Gastroesophageal sphincter (tissue), 3 donors: ENCODE data around the gene PMP22.

Source experiments
- POLR2A ChIP-seq, 2 donors: fragments of 450-650 bp; IDR thresholded peaks; one replicate each; pipeline ENCODE4 v1.6.1; 2017; ENCODE audit warnings: antibody characterized with exemption in 2 of 2, mild to moderate bottlenecking in 2 of 2, moderate library complexity in 1 of 2
- POLR2AphosphoS5 ChIP-seq: sonication (generic); formaldehyde crosslinking; IDR thresholded peaks from one replicate; pipeline ENCODE4 v1.6.1; 2017; ENCODE audit warnings: antibody characterized with exemption
- TF ChIP-seq, protein P1 (sequence below), 4 experiments: fragments of 200-600 bp in 2 of 4; fragments of 450-650 bp in 2 of 4; sonication (generic) in 1 of 4; IDR thresholded peaks; one replicate each; pipeline ENCODE4 v1.5.1; 2017 to 2019; ENCODE audit warnings: antibody characterized with exemption in 4 of 4, mild to moderate bottlenecking in 2 of 4, moderate library complexity in 2 of 4

DNA sequence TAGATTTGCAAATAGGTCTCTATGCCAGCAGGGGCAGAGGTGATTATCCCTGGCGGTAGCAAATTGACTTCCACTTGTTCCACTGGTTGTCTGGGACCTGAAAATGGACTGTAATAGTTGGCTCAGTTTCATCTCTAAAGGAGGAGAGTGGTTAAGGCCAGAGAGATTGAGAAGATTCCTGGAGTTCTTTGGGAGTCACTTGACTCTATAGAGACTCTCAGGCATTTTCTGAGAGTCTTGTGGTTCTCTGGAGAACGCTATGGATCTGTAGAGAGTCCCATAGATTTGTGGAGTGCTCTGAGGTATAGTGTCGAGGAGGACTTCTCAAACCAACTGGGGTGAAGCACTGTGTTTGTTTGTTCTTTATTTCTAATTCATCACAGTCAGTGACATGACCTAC lies 8.9 kb upstream of the PMP22 start:
- TF ChIP-seq POLR2AphosphoS5 (no peak), POLR2A (IDR thresholded peaks at IDR 0.05) (no peak)
- TF ChIP-seq, protein P1, sequence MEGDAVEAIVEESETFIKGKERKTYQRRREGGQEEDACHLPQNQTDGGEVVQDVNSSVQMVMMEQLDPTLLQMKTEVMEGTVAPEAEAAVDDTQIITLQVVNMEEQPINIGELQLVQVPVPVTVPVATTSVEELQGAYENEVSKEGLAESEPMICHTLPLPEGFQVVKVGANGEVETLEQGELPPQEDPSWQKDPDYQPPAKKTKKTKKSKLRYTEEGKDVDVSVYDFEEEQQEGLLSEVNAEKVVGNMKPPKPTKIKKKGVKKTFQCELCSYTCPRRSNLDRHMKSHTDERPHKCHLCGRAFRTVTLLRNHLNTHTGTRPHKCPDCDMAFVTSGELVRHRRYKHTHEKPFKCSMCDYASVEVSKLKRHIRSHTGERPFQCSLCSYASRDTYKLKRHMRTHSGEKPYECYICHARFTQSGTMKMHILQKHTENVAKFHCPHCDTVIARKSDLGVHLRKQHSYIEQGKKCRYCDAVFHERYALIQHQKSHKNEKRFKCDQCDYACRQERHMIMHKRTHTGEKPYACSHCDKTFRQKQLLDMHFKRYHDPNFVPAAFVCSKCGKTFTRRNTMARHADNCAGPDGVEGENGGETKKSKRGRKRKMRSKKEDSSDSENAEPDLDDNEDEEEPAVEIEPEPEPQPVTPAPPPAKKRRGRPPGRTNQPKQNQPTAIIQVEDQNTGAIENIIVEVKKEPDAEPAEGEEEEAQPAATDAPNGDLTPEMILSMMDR (IDR thresholded peaks at IDR 0.05) = no peak
